ENCODE measurements around the gene YES1.

The YES1 gene

GRCh38 chr18:680392-680791 is 131.7 kb downstream of the YES1 start:
- no peak for DNase-seq

DNA sequence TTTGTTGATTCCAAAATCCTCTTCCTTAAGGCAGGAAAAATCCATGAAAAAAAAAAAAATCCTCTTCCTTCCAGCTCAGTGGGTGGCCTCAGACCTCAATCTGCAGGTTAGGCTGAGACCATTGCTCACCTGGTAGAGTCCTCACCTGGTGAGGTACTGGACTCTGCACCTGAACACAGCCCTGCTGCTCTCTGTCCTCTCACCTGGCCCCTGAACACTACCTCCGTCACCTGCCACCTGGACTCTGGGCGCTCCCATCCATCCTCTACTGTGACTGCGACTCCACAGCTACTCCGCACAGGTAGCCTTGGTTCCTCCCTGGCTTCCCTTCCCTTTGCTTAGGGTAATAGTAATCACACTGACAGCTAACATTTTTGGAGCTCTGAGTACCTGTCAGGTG is 132.5 kb downstream of the YES1 start:
- DNase-seq, result peak; percentile 37

GRCh38 chr18:678482-679182 is 133.4 kb downstream of the YES1 start:
- DNase-seq, result no peak

- DNase-seq, result no peak
These were observed 134.1 kb downstream of the YES1 start for GRCh38 chr18:677951-678381.

DNA sequence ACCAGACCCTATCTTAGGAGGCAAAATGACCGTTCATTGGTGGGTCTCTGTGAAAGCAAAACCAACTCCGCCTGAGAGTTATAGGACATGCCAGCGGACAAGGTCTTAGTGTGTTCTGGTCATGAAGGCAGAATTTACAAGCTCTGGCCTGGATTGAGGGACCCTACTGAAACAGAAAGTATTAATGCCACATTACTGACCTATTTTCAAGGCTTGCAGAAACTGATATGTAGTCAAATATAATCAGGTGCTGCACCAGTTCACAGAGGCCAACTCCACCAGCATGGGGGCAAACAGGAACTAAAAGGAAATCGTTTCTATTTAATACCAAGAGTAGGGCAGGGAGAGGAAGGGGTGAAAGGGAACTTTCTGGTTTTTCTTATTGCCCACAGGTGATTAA is 134.9 kb downstream of the YES1 start:
- no peak for DNase-seq

- DNase-seq, result no peak
These were observed 135.3 kb downstream of the YES1 start for GRCh38 chr18:676736-677135.

GRCh38 chr18:676069-676468 is 136.0 kb downstream of the YES1 start:
- DNase-seq, result no peak

DNA sequence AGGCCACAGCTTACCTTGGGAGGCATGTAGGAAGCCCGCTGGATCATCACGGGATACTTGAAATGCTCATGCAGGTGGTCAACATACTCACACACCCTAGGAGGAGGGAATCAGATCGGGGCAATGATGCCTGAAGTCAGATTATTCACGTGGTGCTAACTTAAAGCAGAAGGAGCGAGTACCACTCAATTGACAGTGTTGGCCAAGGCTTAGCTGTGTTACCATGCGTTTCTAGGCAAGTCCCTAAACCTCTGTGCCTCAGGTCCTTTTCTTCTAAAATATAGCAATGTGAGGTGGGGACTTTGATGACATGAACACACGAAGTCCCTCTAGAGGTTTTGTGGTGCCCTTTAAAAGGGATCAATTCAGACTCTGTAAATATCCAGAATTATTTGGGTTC is 136.7 kb downstream of the YES1 start:
- no peak for DNase-seq

- no peak for DNase-seq
These were observed 138.3 kb downstream of the YES1 start for GRCh38 chr18:673769-674168.

- no peak for DNase-seq
These were observed 138.7 kb downstream of the YES1 start for GRCh38 chr18:673317-673716.

Data from NCI-H146 (cell line).